ENCODE measurements around the gene SPAG8. TPM values are rescaled to one million over a fixed set of nuclear protein-coding genes. Genes with fewer than 3 reads are reported as not detected.

Gene SPAG8
- total RNA-seq = 0.10 and 1.4 TPM in 2 replicates
- 0.55 and 0.63 TPM in 2 replicates for polyA plus RNA-seq

DNA sequence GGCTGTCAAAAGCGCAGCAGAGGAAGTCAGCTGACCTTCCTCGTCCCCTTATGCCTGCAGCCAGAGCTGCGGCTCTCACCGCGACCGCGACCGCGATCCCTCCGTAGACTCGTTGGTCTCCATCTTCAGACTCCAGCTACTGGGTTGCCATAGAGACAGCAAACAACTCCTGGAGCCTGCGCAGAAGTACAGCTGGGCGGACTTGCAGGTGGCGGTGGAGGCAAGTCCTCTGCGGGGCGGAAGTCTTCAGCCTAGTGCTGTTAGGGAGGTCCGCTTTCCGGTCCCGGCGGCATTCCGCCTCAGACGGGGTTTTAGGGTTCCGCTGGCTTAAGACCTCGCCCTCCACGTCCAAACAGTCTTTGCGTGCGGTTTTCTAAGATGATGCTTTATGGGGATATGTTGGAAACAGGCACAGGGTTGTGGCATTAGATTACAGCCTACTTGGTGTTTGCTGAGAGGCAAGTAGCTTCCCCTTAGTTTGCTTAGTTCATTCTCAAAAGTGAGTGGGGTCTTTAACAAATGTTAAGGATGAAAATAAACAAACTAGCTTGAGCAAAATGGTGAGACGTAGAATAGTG, at the start of gene SPAG8:
Gene SPAG8 (minus strand): TSS at position 238 of the 578 bp plus-strand sequence. CDS start 115 bp downstream, at position 123.
- TF ChIP-seq EZH2phosphoT487 (IDR thresholded peaks at IDR 0.05; ENCODE audit: low read depth, severe bottlenecking, unreplicated experiment) = no peak
- DNase-seq (ENCODE audit: low spot score) = peak; percentile 96
- no peaks in the 10 kb centered on the region for H4K20me1 ChIP-seq (ENCODE audit: insufficient read depth, poor library complexity, severe bottlenecking)
- H3K9me3 ChIP-seq (ENCODE audit: low read depth) = no peaks in the 10 kb centered on the region
- H3K4me3 ChIP-seq = peak within 1 kb of the TSS; percentile 12
- WGBS (ENCODE audit: low lambda C conversion rate, missing lambda C conversion rate) = 3% methylated on average over 28 of the region's 28 CpGs
- peaks cover 10% of the 10 kb centered on the region for H3K4me1 ChIP-seq (ENCODE audit: insufficient read depth)
- no peaks in the 10 kb centered on the region for H3K36me3 ChIP-seq (replicated peaks; ENCODE audit: insufficient read depth, low read depth)
- no peaks in the 10 kb centered on the region for H3K27me3 ChIP-seq
- H3K27ac ChIP-seq = peak within 1 kb of the TSS; percentile 60
- H3K9me2 ChIP-seq (replicated peaks; ENCODE audit: insufficient read depth) = no peaks in the 10 kb centered on the region
- peaks cover 2% of the 10 kb centered on the region for H3K79me2 ChIP-seq
- peak within 1 kb of the TSS; percentile 78 for H3K4me2 ChIP-seq
- H2AFZ ChIP-seq = peak within 1 kb of the TSS; percentile 74

DNA sequence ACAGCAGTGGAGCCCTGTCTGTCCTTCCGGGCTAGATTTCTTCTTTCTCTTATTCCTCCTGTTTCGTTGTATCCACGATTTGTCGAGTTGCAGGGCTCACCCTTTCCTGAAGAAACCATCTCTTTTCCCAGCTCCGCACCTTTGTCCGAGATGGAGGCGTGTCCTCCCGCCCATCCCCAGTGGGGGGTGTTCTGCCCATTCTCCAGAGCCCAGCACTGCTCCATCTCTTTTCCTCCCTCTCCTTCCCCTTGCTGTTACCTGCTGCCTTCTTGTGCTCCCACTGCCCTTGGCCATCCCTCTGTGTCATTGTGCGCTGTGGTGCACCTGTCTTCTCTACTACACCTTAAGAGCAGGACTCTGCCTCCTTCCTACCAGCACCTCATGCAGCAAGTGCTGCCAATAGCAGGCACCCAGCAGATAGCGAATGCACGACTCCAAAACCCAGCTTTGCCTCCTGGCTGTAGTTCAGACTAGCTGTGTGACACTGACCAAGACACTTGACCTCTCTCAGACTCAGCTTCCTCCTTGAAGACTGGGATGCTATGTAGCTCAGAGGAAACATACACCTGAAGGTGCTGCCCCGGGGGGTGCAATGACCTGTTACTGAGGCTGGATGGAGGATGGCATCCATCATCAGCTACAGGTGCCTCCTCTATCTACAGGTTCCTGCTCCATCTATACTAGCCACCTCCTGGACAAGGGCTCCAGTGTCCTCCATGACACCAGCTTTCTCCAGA, 49.3 kb upstream of the SPAG8 start:
- DNase-seq (ENCODE audit: low spot score) = no peak
- no peaks in the 10 kb centered on the region for H3K9me2 ChIP-seq (replicated peaks; ENCODE audit: insufficient read depth)
- no peaks in the 10 kb centered on the region for H4K20me1 ChIP-seq (ENCODE audit: insufficient read depth, poor library complexity, severe bottlenecking)
- H3K36me3 ChIP-seq (replicated peaks; ENCODE audit: insufficient read depth, low read depth) = no peaks in the 10 kb centered on the region
- no peak overlapping the region for H3K4me2 ChIP-seq
- H3K79me2 ChIP-seq = no peaks in the 10 kb centered on the region
- TF ChIP-seq EZH2phosphoT487 (IDR thresholded peaks at IDR 0.05; ENCODE audit: low read depth, severe bottlenecking, unreplicated experiment) = no peak
- no peak for TF ChIP-seq EZH2 (IDR thresholded peaks at IDR 0.05; ENCODE audit: borderline replicate concordance)
- TF ChIP-seq CTCF (IDR thresholded peaks at IDR 0.05; ENCODE audit: poor library complexity) = no peak
- H3K4me1 ChIP-seq (ENCODE audit: insufficient read depth) = no peaks in the 10 kb centered on the region
- no peak overlapping the region for H3K4me3 ChIP-seq
- no peak overlapping the region for H3K27ac ChIP-seq
- 73% methylated on average over 12 of the region's 12 CpGs for WGBS (ENCODE audit: low lambda C conversion rate, missing lambda C conversion rate)
- peaks cover 4% of the 10 kb centered on the region for H3K27me3 ChIP-seq
- no peak overlapping the region for H2AFZ ChIP-seq
- no peaks in the 10 kb centered on the region for H3K9me3 ChIP-seq (ENCODE audit: low read depth)

GRCh38 chr9:35859990-35860339, 47.9 kb upstream of the SPAG8 start:
- Histone ChIP-seq H3K27ac (no peak overlapping the region), H3K79me2 (no peaks in the 10 kb centered on the region), H4K20me1 (ENCODE audit: insufficient read depth, poor library complexity, severe bottlenecking) (no peaks in the 10 kb centered on the region), H3K4me2 (no peak overlapping the region), H3K9me2 (replicated peaks; ENCODE audit: insufficient read depth) (no peaks in the 10 kb centered on the region), H3K4me1 (ENCODE audit: insufficient read depth) (no peaks in the 10 kb centered on the region), H2AFZ (no peak overlapping the region), H3K36me3 (replicated peaks; ENCODE audit: insufficient read depth, low read depth) (no peaks in the 10 kb centered on the region), H3K9me3 (ENCODE audit: low read depth) (no peaks in the 10 kb centered on the region), H3K4me3 (no peak overlapping the region), H3K27me3 (peaks cover 4% of the 10 kb centered on the region)
- WGBS (ENCODE audit: low lambda C conversion rate, missing lambda C conversion rate) = 74% methylated on average over 3 of the region's 3 CpGs
- no peak for DNase-seq (ENCODE audit: low spot score)
- no peak for TF ChIP-seq EZH2 (IDR thresholded peaks at IDR 0.05; ENCODE audit: borderline replicate concordance)
- TF ChIP-seq EZH2phosphoT487 (IDR thresholded peaks at IDR 0.05; ENCODE audit: low read depth, severe bottlenecking, unreplicated experiment) = no peak
- TF ChIP-seq CTCF (IDR thresholded peaks at IDR 0.05; ENCODE audit: poor library complexity) = no peak

GRCh38 chr9:35859310-35859989, 47.4 kb upstream of the SPAG8 start:
- WGBS (ENCODE audit: low lambda C conversion rate, missing lambda C conversion rate) = 85% methylated on average over 16 of the region's 16 CpGs
- Histone ChIP-seq H2AFZ (no peak overlapping the region), H3K4me1 (ENCODE audit: insufficient read depth) (no peaks in the 10 kb centered on the region), H3K9me3 (ENCODE audit: low read depth) (no peaks in the 10 kb centered on the region), H3K27ac (no peak overlapping the region), H4K20me1 (ENCODE audit: insufficient read depth, poor library complexity, severe bottlenecking) (no peaks in the 10 kb centered on the region), H3K27me3 (peaks cover 4% of the 10 kb centered on the region), H3K36me3 (replicated peaks; ENCODE audit: insufficient read depth, low read depth) (no peaks in the 10 kb centered on the region), H3K4me3 (no peak overlapping the region), H3K79me2 (no peaks in the 10 kb centered on the region), H3K9me2 (replicated peaks; ENCODE audit: insufficient read depth) (no peaks in the 10 kb centered on the region), H3K4me2 (no peak overlapping the region)
- DNase-seq (ENCODE audit: low spot score) = no peak
- TF ChIP-seq CTCF (IDR thresholded peaks at IDR 0.05; ENCODE audit: poor library complexity) (no peak), EZH2 (IDR thresholded peaks at IDR 0.05; ENCODE audit: borderline replicate concordance) (no peak), EZH2phosphoT487 (IDR thresholded peaks at IDR 0.05; ENCODE audit: low read depth, severe bottlenecking, unreplicated experiment) (no peak)
